GM12891 (cell line): ENCODE data around the gene FKBP5.

ENCODE experiments used
- POLR2A ChIP-seq: IDR thresholded peaks from 2 replicates; pipeline ENCODE4 v1.6.1; 2011; ENCODE audit warnings: low read depth, low read length, control low read depth
- POLR2AphosphoS5 ChIP-seq: IDR thresholded peaks from 2 replicates; pipeline ENCODE4 v1.6.1; 2011; ENCODE audit warnings: low read depth, low read length, control low read depth

DNA sequence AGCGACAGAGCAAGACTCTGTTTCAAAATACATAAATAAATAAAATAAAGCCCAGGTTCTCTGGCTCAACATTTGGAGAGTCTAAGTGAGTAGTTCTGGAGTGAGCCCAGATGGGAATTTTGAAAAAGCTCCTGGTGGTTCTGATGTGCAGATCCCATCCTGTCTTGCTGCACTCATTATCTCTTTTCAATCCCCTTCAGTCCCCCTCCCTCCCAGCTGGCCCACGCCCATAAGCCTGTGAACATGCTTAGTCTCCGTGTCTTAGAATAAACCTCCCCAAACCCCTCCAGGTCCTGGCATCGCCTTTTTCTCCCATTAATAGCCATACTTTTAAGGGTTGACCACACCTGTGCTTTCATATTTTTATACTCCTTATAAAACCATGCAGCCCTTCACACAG, 156.6 kb downstream of the FKBP5 start:
- no peak for TF ChIP-seq POLR2A
- no peak for TF ChIP-seq POLR2AphosphoS5
